AG09319 (cell line): ENCODE results near the gene ITGB2.

Source experiments
- DNase-seq: peaks from one replicate; pipeline ENCODE4 v3.0.0-alpha.2; 2010; ENCODE audit warnings: low read depth; ENCODE audit errors: extremely low read depth
- TF ChIP-seq, protein P1 (sequence below): IDR thresholded peaks from 2 replicates; pipeline ENCODE4 v1.5.1; 2011; ENCODE audit warnings: low read depth, mild to moderate bottlenecking, inconsistent platforms, low read length, moderate library complexity

Gene ITGB2

DNA sequence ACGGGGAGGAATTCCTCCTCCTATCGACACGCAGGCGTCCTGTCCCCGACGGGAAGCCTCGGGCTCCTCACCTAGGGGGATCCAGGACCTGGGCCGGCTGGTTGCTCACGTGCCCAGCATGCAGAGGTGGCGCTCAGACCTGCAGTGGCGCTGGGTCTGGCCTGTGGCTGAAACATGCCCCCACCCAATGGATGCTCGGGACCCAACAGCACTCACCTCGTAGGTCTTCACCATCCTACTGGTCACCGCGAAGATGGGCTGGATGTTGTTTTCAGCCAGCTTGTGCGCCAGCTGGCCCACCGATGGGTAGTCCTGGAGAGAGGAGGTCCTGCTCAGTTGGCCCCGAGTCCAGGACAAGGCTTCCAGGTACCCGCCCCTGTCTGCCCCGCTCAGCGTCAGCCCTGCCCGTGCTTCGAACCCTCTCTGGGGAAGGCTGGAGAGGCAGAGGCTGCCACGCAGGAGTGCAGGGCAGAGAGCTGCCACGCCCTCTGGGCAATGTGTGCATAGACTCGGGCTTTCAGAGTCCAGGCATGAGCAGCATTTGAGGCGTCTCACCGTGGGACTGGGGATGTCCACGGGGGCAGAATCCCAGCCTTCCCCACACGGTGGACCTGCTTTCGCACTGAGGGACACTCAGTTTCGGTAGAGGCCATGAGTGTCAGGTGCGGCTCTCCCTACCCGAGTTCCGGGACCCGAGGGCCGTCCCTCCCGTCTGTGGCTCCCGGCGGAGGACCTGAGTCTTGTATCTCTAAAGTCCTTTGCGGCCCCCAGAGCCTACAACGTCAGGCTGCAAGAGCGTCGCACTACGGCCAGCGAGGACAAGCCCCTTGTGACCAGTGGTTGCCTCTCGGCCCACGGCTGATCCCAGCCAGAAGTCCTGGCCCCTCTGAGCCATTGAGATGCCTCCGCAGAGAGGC lies 21.6 kb downstream of the ITGB2 start:
- TF ChIP-seq, protein P1, sequence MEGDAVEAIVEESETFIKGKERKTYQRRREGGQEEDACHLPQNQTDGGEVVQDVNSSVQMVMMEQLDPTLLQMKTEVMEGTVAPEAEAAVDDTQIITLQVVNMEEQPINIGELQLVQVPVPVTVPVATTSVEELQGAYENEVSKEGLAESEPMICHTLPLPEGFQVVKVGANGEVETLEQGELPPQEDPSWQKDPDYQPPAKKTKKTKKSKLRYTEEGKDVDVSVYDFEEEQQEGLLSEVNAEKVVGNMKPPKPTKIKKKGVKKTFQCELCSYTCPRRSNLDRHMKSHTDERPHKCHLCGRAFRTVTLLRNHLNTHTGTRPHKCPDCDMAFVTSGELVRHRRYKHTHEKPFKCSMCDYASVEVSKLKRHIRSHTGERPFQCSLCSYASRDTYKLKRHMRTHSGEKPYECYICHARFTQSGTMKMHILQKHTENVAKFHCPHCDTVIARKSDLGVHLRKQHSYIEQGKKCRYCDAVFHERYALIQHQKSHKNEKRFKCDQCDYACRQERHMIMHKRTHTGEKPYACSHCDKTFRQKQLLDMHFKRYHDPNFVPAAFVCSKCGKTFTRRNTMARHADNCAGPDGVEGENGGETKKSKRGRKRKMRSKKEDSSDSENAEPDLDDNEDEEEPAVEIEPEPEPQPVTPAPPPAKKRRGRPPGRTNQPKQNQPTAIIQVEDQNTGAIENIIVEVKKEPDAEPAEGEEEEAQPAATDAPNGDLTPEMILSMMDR, result no peak
- DNase-seq, result no peak

DNA sequence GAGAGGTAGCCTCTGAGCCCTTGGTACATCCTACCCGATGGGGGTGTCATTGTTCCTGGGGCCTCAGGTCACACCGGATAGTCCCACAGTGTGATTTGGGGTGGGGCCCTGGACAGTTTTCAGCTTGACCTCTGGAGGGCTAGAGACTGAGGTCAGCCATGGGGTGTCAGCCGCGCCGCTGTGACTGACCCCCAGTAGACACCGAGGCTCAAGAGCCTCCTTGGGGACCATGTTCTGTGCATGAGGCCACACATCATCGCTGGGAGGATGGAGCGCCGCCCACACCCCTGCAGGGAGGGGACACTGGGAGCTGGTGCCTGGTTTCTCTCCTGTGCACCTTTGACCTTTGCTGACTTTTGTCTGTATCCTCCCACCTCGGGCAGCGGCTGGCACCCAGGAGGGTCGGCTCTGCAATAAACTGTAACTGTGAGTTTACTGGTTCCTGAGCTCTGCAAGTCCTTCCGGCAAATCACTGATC lies 22.6 kb downstream of the ITGB2 start:
- DNase-seq, result no peak
- TF ChIP-seq, protein P1, result no peak

DNA sequence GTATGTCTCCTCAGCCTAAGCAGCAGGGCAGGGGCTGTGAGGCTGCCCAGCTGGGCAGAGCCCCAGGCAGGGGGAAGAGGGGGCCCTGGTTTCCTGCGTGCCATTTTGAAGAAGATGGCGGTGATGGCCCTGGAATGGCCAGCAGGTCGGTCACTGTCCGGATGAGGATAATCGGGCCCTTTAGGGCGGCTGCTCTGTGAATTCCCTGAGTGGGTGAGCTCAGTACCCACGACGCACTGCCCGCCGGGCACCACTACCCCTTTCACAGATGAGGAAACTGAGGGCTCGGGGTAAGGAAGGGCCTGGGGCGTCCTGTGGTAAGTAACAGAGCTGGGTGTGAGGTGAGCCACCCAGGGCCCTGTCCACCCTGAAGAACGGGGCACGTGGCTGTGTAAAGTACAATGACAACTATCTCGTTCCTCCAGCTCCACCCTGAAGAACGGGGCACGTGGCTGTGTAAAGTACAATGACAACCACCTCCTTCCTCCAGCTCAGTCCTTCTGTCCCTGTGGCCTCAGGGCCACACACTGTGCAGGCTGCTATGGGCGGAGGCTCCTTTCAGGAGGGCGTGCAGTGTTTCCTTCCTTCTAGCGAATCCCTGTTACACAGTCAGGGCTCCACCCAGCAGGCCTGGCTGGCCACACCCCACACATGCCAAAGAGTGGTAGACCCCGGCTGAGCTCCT lies 23.2 kb downstream of the ITGB2 start:
- DNase-seq, result no peak
- TF ChIP-seq, protein P1, result no peak

DNA sequence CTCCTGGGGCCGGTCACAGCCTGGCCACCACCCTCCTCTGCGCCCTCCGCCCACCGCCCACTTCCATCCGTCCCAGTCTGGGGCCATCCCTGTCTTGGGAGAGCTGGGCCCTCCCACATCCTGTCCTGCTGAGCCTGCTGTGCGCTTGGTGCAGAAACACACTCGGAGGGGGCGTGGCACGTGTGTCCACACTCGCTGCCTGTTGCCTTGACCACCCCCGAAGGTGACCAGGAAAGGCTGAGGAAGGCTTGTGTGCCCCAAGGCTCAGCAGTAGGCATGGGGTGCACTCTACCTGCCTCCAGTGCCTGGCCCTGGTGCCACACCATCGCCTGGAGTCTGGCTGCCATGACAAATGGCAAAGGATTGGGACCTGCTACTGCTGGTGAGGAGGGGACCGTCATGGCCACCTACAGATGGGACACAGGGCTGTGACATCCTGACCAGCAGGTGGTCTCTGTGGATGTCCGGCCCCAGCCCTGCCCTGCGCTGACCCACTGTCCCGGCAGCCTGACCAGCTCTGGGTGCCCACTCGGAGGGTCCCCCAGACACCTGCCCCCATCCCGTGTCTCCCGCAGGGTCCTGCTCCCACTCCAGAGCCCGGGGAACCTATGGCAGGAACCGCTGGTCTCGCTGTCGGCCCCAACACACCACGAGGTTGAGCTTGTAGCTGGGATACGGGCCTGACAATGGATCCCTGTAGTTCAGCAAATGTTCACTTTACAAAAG lies 24.0 kb downstream of the ITGB2 start:
- TF ChIP-seq, protein P1, result no peak
- DNase-seq, result no peak

DNA sequence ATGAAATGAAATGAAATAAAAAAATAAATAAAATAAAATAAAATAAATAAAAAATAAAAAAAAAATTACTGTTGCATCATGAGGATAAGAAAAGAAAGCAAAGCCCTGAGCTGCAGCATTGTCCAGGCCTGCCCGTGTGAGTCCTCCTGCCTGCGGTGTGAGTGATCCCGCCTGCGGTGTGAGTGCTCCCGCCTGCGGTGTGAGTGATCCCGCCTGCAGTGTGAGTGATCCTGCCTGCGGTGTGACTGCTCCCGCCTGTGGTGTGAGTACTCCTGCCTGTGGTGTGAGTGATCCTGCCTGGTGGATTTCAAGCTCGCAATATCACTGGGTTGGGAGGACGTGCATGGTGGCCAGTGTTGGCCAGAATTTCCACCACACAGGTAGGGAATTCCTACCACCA lies 24.8 kb downstream of the ITGB2 start:
- no peak for DNase-seq
- TF ChIP-seq, protein P1, result no peak

DNA sequence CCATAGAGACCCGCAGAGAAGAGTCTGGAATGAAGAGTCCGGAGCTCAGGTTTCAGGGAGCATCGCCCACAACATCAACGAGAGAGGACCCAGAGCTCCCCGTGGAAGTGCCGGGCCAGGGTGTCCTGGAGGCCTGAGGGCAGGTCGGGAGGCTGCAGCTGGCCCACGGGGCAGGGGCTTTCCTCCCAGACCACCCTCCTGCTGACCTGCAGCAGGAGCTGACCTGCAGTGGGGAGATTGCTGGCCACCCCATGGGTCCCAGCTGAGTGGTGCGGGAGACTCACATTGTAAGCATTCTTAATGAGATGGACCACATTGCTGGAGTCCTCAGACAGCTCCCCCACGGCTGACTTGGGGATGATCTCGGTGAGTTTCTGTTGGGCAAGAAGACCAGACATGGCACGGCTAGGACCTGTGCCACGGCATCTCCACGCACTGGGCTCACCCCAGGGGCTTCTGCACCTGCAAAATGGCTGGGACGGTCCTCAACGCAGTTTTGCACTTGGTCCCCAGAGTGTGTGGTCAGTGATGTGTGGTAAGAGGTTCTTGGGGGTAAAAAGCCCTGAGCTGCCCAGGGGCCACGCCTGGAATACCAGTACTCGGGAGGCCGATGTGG lies 25.9 kb downstream of the ITGB2 start:
- TF ChIP-seq, protein P1, result no peak
- no peak for DNase-seq
